ENCODE results near the gene TYW5.

TYW5 gene

DNA sequence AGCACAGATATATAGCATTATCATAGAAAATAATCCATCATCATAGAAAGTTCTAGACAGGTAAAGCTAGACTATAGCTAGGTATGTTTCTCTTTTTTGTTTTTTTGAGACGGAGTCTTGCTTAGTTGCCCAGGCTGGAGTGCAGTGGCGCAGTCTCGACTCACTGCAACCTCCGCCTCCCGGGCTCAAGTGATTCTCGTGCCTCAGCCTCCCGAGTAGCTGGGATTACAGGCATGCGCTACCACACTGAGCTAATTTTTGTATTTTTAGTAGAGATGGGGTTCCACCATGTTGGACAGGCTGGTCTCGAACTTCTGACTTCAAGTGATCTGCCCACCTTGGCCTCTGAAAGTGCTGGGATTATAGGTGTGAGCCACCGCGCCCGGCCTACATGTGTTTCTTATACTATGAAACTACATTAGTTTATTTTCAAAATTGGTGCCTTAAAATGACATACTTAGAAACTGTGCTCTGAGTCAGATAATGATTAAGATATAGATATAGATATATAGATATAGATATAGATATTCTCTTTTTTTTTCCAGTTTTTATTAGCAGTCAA lies 42.7 kb downstream of the TYW5 start:
- peak; percentile 19 for DNase-seq

DNA sequence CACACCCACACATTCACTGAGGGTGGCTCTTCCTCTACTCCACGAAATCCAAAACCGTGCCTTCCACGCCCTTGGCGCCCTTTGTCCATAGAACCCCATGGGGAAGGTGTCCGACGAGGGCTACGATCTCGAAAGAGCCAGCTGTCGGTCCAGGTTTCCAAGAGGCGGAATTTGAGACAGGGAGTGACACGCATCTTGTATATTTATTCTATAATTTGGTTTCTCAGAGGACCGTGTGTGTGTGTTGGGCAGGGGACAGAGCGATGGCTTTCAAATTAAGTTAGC lies 43.5 kb downstream of the TYW5 start:
- no peak for DNase-seq

DNA sequence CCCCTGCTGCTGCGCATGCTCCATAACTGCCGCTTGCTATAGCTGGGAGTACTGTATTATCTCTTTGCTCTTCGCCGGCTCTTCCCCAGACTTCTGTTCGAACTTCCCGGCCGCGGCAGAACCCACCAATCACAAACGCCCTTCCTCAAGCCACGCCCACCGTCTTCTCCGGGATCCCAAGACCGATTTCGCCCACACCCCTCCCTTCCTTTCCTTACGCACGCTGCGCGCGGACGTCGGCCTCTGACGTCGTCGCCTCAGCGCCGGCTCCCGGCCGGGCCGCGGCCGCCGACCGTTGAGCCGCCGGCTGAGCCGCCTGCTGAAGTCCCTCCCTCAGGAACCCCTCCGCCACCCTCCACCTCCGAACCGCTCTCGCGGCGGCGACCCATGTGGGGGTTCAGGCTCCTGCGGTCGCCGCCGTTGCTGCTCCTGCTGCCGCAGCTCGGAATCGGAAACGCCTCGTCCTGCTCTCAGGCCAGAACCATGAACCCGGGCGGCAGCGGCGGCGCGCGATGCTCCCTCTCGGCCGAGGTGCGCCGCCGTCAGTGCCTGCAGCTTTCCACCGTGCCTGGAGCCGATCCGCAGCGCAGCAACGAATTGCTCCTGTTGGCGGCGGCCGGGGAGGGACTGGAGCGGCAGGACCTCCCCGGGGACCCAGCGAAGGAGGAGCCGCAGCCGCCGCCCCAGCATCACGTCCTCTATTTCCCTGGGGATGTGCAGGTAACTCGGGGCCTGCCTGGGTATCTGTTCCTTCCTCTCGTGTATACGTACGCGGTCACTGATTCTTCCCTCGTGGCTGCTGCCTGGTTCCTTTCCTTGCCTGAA lies 44.0 kb downstream of the TYW5 start, which contains the start of gene C2orf69:
TSS of gene C2orf69 (plus strand) at position 242 of the 825 bp plus-strand sequence. CDS start at position 388, 146 bp downstream.
- DNase-seq: peak; percentile 98

DNA sequence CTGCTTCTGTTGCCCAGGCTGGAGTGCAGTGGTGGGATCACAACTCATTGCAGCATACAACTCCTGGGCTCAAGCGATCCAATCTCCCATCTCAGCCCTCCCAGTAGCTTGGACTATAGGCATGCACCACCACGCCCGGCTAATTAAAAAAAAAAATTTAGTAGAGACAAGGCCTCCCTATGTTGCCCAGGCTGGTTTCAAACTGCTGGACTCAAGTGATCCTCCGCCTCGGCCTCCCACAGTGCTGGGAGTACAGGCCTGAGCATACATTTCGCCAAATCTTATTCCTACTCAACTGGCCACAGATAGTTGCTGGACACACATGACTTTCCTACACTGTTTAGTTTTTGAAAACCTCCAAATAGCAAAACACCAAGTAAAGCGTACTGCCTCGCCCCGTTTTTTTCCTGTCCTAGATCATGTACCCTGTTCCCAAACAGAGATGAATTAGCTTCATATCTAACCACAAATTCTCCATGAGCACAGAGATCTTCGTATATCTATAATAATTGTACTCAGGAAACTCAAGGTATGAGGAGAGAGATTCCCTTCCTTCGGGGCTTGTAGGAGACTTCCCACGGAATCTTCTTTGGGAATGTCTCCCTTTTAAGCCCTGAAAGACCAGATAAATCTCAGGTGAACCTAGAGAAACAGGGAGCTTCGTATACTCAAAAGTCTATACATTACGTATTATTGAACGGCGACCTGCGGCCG lies 44.8 kb downstream of the TYW5 start:
- no peak for DNase-seq

DNA sequence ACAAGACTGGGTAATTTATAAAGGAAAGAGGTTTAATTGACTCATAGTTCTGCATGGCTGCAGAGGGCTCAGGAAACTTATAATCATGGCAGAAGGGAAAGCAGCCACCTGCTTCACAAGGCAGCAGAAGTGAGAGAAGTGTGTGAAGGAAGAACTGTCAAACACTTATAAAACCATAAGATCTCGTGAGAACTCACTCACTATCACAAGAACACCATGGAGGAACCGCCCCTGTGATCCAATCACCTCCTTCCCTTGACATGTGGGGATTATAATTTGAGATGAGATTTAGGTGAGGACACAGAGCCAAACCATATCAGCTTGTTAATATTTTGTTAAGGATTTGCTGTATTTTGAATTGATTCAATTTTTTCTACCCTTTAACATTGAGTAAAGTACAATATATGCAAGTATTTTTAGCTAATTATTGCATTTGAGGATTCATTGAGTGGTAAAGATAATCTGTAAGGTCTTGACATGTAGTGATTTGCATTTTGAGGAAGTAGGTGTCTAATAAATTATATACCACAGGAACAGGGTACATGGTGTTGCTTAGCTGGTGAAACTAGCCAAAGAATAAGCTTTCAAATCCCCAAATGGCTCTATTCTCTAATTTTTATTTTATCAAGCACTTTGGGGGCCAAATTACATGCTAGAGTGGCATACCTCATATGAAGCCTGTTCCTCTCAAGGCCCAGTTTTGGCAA lies 48.1 kb downstream of the TYW5 start:
- no peak for DNase-seq

DNA sequence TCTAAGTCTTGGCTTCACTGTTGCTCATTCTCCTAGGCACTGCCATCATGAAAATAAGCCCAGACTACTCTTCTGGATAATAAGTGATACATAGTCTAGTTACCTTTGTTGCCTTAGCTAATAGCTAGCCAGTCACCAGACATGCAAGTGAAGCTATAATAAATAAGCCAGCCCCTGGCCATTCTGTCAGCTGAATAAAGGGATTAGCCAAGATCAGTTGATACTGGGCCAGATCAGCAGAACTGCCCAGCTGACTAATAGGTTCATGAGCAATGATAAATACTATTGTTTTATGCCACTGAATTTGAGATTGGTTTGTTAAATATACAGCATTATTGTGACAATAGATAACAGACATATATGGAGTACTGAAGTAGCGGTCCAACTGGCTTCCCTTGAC lies 52.2 kb downstream of the TYW5 start:
- DNase-seq: no peak

DNA sequence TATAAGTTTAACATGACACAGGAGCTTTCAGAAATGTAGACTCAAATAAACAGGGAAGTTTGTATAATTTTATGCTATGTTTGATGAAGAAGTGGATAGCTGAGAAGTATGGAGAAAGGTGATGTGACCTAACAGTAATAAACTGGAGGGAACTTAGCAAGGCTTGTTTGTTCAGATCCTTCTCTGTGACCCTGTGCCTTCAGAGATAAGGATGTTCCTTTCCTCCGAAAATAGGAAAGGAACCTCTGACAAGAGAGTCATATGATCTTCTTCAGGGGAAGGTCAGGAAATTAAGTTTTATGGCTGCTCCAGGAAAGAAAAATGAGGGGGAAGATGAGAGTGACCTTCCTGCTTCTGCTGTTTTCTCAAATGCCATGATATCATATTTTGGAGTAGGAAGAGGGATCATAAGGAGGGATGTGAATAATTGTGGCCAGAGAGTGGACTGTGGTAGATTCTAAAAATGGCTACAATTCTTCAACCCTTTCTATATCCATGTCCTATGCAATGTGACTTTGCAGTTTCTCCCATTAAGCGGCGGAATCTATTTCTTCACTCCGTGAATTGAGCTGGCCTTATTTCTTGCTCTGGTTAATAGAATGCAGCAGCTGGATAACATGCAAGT lies 52.7 kb downstream of the TYW5 start:
- no peak for DNase-seq

DNA sequence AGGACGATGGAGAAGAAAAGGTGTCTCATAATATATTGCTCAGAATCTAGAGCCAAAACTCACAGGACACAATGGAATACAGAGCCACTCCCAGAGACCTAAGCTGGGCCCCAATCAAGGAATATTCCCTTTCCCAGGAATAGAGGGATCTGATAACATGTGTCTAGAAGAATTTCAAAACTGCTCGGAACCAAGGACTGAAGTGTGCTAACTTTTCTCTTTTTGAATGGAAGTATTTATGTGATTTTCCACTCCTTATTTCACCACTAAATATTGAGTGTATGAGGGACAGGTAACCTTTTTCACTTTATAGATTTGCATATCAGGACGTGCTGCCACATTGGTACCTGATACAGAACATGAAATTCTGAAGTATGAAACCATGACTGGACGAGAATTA lies 53.3 kb downstream of the TYW5 start:
- no peak for DNase-seq

DNA sequence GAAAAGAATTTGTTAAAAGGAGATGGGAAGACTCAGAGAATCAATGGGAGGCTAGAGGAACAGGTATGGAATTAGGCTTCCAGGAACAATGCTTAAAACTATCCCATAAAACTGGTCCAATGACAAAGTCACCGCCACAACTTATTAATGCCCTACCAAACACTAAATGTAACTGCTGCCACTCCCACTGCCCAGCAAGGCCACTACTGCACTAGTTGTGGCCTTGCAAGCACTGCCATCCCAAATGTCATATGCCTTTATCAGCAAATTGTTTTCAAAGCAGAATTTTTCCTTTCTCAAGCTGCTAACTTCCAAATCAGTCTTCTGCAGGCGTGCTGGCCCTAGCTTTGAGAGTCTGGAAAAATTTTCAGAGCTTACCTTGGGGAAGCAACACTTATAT lies 58.7 kb downstream of the TYW5 start:
- no peak for DNase-seq

DNA sequence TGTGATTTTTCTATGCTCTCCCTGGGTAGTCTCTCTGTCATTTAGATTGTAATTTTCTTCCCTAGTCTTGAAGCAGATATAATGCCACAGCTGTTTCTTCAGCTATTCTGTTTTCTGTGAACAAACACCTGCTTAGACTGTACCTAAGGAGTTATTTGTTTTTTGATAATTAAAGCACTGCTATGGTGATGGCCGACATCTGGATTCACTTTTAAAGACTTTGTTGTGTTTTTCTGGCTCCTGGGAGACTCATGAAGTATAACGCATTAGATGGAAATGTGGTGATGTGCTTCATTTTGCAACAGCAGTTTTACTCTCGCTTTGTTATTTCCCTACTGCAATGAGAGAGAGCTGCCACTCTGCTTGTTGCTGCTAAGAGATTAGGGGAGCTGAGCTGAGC lies 59.9 kb downstream of the TYW5 start:
- no peak for DNase-seq

DNA sequence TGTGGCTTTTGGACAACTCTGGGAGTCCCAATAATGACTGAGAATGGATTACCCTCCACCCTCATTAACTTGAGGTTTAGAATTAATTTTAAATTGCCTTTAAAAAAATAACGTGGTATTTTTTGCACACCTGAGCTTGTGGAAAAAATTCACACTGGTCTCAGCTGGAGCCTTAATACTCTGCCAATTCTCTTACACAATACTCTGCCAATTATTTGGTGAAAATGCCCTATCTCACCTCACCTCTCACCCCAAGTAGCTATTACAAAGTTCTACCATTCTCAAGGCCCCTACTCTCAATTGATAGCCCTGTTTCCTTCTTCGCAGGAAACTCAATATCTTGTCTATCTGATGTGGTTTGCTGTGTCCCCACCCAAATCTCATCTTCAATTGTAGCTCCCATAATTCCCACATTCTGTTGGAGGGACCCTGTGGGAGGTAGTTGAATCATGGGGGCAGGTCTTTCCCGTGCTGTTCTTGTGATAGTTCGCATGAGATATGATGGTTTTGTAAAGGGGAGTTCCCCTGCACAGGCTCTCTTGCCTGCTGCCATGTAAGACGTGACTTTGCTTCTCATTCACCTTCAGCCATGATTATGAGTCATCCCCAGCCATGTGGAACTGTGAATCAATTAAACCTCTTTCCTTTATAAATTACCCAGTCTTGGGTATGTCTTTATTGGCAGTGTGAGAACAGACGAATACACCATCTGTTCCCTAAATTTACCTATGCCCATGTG lies 71.6 kb downstream of the TYW5 start:
- DNase-seq: no peak

DNA sequence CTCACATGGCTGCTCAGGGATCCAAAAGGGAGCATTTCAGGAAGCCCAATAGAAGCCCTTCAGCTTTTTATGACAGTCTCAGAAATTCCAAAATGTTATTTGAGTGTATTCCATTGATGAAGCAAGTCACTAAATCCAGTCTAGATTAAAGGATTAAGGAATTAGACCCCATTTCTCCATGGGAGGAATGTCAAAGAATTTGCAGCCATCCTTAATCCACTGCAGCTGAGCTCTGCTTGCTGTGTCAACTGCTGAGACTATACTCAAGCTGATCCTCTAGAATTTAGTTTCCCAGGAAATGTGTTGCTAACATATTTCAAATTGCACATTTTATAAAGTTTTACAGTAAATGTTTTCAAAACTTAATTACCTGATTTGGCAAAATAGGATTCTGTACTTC lies 72.6 kb downstream of the TYW5 start:
- DNase-seq: no peak

All from stimulated activated CD4-positive, alpha-beta T cell treated with anti-CD3 and anti-CD28 coated beads, Interleukin-15, amount 100 ng/mL, for 24 hours (primary cell).